H4 (cell line): ENCODE data around the gene ZFPM1. TPM values are rescaled to one million over a fixed set of nuclear protein-coding genes. Genes with fewer than 3 reads are reported as not detected.

Source experiments
- total RNA-seq: library from RNA; depleted of rRNA; stranded (reverse); fragments of >200 nt; shearing (Covaris generic); gene quantifications from 2 replicates; pipeline ENCODE4 v1.2.3, GENCODE V29; 2014; rRNA removed

Gene ZFPM1
- total RNA-seq, 1 experiment from 2014 or later = 0.29 TPM

Other genes starting within 250 kb of the ZFPM1 start
- 0.08 and 0.12 TPM in 2 replicates for gene ZNF469, start 70.3 kb upstream of the ZFPM1 start, total RNA-seq
- gene ZC3H18, start 117.1 kb downstream of the ZFPM1 start, total RNA-seq = 6.4 and 10.6 TPM in 2 replicates
- not detected in 2 replicates for gene IL17C, start 185.3 kb downstream of the ZFPM1 start, total RNA-seq
- gene CYBA, start 197.8 kb downstream of the ZFPM1 start, total RNA-seq = not detected in 2 replicates
- gene MVD, start 209.8 kb downstream of the ZFPM1 start, total RNA-seq = 28.1 and 41.5 TPM in 2 replicates
- 0.27 and 0.62 TPM in 2 replicates for gene SNAI3, start 233.2 kb downstream of the ZFPM1 start, total RNA-seq